NCI-H2029 (cell line): ENCODE data around the gene SGF29.
"Not testable (repeated sequence)": the region's sequence is repeated elsewhere in the genome, so short reads cannot be mapped to it uniquely, and the experiment has no call there.

Experiments
- DNase-seq: peaks from one replicate; lab custom pipeline; 2025; lab: John Stamatoyannopoulos, UW

Gene SGF29

DNA sequence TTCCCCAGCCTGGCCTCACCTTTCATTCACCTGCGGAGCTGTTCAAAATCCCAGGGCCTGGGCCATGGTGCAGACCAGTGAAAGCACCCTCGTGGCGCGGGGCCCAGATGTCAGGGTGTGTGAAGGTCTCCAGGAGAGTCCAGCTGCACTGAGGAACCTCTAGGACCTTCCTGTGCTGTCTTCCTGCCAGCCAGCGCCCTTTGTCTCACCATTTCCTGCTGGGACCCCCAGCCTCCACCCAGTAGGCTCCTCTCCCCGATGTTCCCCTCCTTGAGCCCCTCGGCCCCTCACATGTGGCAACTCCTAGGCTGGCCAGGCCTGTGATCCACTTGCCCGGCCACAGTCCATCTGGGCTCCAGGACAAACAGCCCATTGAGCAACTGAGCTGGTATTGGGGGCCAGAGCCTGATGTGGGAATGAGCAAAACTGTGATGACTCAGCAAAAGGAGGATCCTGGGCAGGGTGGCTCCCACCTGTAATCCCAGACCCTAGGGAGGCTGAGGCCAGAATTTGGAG lies 42.5 kb downstream of the SGF29 start:
- DNase-seq, result no peak

DNA sequence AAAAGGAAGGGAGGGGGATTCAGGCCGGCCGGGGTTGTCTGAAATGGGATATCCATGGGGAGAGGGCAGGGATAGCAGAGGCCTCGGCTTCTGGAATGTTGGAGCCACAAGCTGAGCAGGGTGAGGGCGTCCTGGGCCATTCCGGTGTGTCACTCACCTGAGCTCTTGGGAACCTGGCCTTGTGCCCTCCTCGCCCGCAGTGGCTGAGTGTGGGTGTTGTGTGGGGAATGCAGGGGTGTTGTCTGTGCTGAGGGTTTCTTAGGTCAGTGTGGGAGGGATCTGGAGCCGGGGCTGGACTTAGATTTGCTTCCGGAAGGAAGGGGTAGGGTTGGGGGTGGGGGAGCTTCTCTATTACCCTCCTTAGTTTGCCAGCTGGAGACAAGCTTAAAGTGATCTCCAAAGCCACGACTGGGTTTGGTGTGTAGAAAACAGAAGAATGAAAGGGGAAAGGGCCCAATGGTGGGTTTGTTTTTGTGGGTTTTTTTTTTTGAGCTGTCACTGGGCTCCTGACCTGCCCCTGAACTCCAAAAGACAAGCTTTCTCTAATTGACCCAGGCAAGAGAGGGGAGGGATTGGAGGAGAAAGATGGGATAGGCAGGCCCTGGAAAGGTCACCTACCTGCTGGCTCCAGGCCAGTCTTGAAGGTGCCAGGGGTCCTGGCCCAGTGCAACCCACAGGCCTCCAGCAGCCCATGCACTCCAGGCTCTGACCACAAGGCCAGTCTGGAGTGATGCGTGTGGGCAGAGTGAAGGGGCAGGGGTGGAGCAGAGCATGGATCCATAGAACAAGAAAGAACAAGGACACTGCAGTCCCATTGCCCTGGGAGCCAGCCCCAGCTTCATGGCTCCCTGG lies 43.3 kb downstream of the SGF29 start, which contains the start of gene SULT1A2:
Gene SULT1A2 (minus strand): TSS at position 211 of the 852 bp plus-strand sequence. CDS start 1,120 bp downstream, outside the sequence.
- no peak for DNase-seq

DNA sequence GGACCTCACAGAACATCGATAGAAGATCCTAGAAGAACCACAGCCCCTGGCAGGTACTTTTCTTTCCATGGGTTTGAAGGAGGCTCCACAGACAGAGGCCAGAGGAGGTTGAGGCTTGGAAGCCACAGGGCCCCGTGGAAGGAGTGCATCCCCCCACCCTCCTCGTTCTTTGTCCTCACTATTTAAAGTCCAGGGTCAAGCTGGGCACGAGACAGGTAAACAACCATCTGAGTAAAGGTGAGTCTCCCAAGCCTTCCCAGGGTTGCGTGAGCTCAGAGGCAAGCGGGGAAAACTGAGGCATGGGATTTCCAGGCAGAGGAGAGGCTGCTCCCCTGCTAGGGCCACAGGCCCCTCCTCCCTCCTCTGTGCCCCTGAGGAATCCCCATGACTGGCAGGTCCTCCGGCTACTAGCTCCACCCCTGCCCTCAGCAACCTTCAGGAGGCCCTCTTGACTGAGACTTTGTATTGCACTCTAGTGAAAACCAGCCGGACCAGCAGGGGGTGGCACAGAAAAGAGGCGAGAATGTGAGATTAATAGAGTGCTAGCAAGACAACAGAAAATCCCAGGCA lies 44.1 kb downstream of the SGF29 start:
- DNase-seq, result no peak

DNA sequence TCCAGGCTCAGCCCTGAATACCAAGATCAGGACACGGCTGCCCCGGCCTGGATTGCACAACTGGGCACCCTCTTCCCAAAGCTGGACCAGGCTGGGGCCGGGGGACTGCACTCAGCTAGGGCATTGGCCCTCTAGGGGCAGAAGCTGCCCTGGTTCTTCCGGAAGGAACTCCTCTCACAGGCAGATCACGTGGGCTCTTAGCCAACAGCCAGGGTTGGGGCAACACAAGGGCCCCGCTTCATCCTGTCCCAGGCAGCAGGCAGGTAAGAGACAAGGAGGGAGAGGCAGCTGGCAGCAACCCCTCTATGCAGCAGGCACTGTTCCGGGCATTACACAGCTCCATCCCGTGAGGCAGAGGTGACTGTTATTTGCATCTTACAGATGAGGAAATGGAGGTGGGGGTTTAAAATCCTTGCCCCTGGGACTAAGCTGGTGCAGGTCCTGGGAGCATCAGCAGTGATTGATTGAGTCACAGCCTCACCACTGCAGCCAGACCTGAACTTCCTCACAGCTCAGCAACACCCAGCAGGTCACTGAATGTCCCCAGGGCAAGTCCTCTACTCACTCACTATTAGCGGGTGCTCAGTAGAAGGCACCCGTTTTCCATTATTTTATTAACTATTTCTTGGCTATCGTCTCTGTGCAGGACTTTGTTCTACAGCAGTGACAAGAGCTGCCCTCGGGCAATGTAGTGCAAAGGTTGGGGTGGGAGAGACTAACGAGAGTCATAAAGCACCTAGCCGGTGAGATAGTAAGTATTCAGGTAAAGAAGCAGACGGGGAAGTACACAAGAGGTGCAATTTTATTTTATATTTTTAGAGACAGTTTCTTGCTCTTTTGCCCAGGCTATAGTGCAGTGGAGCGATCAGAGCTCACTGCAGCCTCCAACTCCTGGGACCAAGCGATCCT lies 45.9 kb downstream of the SGF29 start:
- DNase-seq, result not testable (repeated sequence)

DNA sequence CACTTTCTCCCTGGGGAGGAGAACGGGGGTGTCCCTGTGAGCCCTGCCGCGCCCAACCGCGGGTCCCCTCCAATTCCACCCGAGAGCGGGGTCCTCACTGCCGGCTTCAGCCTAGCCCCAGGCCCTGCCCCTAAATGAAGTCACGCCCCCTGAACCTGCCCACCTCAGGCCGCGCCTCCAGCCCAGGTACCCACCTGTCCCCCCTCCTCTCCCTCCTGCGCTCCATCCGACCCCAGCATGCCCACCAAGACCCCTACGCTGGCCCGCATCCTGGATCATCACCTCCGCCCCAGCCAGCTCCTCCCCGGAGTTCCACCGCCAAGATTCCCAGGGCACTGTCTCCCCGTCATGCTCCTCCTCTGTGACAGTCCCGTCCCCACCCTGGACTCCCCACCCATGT lies 47.2 kb downstream of the SGF29 start:
- DNase-seq, result not testable (repeated sequence)

DNA sequence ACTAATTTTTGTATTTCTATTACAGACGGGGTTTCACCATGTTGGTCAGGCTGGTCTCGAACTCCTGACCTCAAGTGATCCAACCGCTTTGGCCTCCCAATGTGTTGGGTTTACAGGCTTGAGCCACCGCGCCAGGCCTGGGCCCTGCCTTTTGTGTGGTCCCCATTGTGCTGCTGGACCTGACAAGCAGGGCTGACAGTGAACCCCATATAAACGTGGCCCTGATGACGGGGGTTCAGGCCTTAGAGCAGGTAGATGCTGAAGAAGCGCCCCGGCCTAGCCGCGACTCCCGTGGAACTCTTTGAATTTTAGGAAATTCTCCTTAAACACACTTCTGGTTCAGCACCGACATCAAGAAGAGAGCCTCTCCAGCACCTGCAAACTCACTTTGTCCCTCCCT lies 47.9 kb downstream of the SGF29 start:
- DNase-seq, result not testable (repeated sequence)

DNA sequence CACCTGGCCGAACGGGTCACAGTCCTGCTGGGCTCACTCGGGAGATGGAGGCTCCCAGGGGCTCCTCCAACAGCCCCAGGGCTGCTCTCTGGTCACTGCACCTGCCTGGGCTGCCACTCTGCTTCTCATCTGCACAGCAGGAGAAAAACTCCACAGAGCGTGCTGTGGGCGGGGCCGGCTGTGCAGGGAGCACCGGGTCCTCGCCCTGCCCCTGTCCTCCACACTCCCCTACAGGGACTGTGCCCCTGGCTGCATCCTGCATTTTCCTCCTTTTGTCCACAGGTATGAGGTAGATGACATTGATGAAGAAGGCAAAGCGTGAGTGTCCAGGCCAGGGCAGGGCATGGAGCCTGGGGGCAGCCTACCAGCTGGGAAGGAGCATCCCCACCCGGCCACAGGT lies 48.3 kb downstream of the SGF29 start:
- DNase-seq, result not testable (repeated sequence)

DNA sequence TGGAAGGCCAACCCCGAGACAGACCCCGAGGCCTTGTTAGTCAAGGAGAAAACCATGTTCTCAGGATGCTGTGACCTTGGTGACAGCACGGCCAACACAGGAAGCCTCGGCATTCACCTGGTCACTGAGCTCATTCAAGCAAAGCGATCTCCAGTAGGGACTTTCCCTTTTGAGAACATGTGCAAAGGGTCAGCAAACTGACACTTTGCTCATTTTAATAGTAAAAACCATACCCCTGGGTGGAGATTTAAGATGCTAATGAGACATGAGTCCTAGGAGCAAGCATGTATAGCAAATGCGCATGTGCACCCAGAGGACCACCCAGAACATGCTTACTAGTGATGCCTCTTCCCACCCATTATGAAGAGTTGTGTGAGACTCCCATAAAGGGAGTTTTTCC lies 48.8 kb downstream of the SGF29 start:
- DNase-seq, result no peak

DNA sequence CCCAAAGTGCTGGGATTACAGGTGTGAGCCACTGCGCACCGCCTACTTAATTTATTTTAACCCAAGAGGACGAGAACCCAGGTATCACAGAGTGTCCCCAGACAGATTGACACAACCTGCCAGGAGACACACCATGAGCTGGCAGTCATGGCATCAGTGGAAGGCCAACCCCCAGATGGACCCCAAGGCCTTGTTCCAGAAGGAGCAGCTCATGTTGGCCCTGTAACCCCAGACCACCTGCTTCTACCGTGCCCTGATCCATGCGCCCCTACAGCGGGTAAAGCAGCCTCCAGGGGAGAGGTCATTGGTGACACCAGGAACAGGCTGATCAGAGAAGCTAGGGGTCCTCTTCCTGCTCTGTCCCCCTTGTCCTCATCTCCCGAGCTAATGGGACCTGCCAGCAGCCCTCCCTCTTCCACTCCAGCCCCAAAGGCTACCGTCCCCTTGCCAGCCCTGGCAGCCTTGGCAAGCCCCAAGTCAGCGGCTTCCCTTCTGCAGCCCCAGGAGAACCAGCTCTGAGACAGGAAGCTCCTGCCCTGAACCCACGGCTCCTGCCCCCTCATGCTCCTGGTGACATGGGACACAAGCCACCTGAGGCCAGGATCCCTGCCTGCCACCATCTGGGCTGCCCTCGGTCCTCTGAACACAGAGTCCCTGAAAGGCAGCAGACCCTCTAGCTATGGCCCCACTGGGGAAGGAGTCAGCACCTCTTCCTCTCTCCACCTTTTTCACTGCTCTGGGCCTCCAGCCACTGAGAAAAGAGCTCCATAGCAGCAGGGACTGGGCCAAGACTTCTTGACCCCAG lies 49.9 kb downstream of the SGF29 start:
- no peak for DNase-seq

DNA sequence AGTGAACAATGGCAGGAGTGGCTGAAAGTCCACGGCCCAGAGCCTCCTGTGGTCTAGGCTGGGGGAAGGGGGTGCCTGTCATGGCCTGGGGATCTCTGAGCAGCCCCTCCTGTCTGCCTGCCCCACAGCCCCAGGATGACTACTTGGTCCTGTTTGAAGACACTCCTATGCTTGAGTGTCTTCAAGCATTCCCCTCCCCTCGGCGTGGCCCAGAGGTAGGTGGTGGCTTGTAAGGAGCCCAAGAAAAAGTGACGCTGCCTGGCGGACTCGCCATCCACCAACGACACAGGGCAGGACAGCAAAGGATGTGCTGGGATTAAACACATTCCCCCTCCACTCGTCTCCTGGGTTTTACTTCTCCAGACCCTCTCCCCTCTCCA lies 50.5 kb downstream of the SGF29 start:
- DNase-seq, result no peak

DNA sequence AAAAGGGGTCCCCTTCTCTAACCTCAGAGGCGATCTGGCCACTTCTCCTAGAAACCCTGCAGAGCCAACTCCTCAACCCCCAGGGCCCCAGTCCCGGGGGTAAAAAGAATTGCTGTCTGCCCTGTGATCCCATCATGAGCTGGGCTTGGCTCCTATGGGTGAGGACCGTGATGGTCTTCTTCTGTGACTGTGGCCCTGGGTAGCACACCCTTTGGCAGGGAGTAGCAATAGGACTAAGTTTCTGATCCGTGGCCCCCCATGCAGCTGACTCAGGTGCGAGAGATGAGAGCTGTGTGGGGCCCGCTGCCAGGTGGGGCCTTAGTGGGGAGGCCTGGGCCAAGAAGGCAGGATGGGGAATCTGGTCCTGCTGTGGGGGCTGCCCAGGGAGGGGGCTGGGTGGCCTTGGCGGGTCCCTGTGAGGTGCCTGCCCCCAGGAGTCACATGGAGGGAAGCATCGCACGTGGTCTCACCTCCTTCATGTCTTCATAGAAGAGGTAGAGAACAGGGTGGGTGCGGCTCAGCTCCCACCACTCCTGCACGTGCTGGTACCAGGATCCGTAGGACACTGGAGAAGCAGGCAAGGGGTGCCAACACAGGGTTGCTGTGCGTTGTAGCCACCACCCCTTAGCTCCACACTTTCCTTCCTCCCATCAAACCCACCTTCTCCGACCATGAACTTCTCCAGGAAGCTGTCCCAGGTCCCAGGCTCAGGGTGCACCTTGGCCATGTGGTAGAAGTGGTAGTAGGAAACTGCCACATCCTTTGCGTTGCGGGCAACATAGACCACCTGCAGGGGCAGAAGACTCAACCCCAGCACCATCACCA lies 52.8 kb downstream of the SGF29 start:
- DNase-seq, result no peak

DNA sequence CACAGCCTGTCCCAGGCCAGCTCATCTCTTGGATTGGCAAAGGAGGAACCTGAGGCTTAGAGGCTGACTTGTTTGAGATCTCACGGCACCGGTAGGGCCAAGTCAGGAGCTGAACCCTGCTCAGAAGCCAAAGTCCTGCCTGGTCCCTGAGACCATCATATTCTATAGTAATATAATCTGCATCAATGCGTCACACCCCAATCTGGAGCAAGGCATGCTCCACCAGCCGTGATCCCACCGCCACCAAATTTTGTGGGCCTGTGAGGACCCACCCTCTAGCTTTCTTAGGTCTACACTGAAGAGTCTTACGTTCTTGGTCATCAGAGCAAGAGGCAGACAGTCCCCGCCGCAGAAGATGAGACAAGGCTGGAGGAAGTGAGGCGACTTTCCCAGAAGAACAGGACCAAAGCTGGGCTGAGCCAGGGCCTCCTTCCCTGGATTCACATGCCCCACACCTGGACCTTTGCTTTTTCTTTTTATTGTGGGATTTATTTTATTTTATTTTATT lies 53.5 kb downstream of the SGF29 start:
- no peak for DNase-seq

DNA sequence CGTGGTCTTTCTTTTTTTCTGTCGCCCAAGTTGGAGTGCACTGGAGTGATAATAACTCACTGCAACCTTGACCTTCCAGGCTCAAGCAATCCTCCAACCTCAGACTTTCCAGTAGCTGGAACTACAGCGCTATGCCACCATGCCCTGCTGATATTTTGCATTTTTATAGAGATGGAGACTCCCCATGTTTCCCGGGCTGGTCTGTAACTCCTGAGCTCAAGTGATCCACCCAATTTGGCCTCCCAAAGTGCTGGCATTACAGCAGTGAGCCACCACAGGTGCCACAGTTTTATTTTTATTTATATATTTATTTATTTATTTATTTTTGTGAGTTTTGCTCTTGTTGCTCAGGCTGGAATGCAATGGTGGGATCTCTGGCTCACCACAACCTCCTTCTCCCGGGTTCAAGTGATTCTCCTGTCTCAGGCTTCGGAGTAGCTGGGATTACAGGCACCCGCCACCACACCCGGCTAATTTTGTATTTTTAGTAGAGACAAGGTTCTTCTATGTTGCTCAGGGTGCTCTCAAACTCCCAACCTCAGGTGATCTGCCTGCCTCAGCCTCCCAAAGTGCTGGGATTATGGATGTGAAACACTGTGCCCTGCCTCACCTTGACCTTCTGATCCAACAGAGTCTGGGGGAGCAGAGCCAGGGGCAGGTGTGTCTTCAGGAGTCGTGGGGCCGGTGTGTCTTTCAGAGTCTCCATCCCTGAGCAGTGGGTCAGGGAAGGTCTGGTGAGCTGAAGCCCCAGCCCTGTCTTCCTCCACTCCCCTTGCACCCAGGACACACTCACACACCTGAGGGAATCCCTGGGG lies 54.2 kb downstream of the SGF29 start:
- DNase-seq, result not testable (repeated sequence)

DNA sequence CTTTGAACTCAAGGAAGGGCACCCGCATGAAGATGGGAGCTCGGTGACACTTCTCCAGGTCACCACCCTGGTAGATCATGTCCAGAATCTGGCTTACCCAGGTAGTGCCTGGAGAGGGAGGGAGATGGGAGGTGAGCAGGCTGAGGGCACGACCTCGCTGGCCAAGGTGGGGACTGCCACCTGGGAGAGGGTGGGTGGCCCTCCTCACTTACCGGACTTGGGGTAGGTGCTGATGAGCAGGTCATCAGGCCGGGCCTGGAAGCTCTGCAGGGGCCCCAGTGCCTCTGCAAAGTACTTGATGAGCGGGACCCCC lies 54.7 kb downstream of the SGF29 start:
- DNase-seq, result not testable (repeated sequence)

DNA sequence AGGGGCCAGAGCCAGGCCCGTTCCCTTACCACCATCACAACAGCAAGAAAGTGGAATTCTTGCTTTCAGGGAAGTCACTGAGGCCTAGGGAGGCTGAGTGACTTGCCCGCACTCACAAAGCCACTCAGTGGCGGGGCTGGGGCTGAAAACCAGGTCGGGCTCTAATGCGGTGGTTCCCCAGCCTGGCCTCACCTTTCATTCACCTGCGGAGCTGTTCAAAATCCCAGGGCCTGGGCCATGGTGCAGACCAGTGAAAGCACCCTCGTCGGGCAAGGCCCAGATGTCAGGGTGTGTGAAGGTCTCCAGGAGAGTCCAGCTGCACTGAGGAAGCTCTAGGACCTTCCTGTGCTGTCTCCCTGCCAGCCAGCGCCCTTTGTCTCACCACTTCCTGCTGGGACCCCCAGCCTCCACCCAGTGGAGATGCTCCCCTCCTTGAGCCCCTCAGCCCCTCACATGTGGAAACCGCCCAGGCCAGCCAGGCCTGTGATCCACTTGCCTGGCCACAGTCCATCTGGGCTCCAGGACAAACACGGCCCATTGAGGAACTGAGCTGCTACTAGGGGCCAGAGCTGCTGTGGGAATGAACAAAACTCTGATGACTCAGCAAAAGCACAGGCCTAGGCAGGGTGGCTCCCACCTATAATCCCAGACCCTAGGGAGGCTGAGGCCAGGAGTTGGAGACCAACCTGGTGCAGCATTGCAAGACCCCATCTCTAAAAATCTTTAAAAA lies 55.3 kb downstream of the SGF29 start:
- not testable (repeated sequence) for DNase-seq

DNA sequence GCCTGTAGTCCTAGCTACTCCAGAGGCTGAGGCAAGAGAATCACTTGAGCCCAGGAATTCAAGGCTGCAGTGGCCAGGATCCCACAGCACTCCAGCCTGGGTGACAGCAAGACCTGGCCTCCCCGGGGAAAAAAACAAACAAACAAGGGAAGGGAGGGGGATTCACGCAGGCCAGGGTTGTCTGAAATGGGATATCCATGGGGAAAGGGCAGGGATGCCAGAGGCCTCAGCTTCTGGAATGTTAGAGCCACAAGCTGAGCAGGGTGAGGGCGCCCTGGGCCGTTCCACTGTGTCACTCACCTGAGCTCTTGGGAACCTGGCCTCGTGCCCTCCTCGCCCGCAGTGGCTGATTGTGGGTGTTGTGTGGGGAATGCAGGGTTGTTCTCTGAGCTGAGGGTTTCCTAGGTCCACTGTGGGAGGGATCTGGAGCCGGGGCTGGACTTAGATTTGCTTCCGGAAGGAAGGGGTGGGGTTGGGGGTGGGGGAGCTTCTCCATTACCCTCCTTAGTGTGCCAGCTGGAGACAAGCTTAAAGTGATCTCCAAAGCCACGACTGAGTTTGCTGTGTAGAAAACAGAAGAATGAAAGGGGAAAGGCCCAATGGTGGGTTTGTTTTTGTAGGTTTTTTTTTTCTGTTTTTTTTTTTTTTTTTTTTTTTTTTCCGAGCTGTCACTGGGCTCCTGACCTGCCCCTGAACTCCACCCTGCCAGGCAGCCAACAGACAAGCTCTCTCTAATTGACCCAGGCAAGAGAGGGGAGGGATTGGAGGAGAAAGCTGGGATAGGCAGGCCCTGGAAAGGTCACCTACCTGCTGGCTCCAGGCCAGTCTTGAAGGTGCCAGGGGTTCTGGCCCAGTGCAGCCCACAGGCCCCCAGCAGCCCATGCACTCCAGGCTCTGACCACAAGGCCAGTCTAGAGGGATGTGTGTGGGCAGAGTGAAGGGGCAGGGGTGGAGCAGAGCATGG lies 56.2 kb downstream of the SGF29 start, which contains the start of gene SULT1A1:
Gene SULT1A1 (minus strand): TSS at position 414 of the 964 bp plus-strand sequence. CDS start 1,189 bp downstream, outside the sequence.
- no peak for DNase-seq

DNA sequence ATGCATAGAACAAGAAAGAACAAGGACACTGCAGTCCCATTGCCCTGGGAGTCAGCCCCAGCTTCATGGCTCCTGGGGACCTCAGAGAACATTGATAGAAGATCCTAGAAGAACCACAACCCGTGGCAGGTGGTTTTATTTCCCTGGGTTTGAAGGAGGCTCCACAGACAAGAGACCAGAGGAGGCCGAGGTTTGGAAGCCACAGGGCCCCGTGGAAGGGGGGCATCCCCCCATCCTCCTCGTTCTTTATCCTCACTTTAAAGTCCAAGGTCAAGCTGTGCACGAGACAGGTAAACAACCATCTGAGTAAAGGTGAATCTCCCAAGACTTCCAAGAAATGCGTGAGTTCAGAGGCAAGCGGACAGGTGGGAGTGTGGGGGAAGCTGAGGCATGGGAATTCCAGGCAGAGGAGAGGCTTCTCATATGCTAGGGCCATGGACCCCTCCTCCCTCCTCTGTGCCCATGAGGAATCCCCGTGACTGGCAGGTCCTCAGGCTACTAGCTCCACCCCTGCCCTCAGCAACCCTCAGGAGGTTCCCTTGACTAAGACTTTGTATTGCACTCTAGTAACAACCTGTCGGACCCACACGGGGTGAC lies 57.0 kb downstream of the SGF29 start:
- no peak for DNase-seq
